Liver (tissue), 9 donors: ENCODE data around the gene ST6GALNAC3. TPM values are rescaled to one million over a fixed set of nuclear protein-coding genes. Genes with fewer than 3 reads are reported as not detected.

Experiments
- DNase-seq: peaks from one replicate; pipeline ENCODE4 v3.0.0-alpha.2; 2017; ENCODE audit warnings: low spot score
- H3K27ac ChIP-seq, 2 donors: one replicate each; pipeline ENCODE4 v1.7.0; 2013; ENCODE audit warnings: inconsistent platforms in 2 of 2, low read length in 2 of 2, control low read depth in 1 of 2, low read depth in 1 of 2, mild to moderate bottlenecking in 1 of 2
- H3K27me3 ChIP-seq, 4 donors: one replicate each; pipeline versions ENCODE4 v1.6.1 to v1.7.0; 2013; ENCODE audit warnings: low read length in 3 of 4, inconsistent platforms in 1 of 4, mild to moderate bottlenecking in 1 of 4, moderate library complexity in 1 of 4; ENCODE audit not compliant: control insufficient read depth in 4 of 4, insufficient read depth in 4 of 4
- H3K36me3 ChIP-seq, 4 donors: one replicate each; pipeline versions ENCODE4 v1.6.1 to v1.7.0; 2013; ENCODE audit warnings: low read length in 3 of 4, mild to moderate bottlenecking in 3 of 4, low read depth in 1 of 4, moderate library complexity in 1 of 4; ENCODE audit not compliant: control insufficient read depth in 4 of 4, insufficient read depth in 3 of 4
- H3K4me1 ChIP-seq, 4 donors: one replicate each; pipeline versions ENCODE4 v1.6.1 to v1.7.0; 2013; ENCODE audit warnings: low read length in 3 of 4, mild to moderate bottlenecking in 3 of 4, moderate library complexity in 1 of 4; ENCODE audit not compliant: control insufficient read depth in 4 of 4, insufficient read depth in 4 of 4
- H3K4me3 ChIP-seq, 3 donors: one replicate each; pipeline versions ENCODE4 v1.6.1 to v1.7.0; 2013; ENCODE audit warnings: low read length in 3 of 3, control low read depth in 1 of 3, low read depth in 1 of 3, mild to moderate bottlenecking in 1 of 3
- H3K9ac ChIP-seq, 2 donors: one replicate each; pipeline ENCODE4 v1.7.0; 2013; ENCODE audit warnings: low read length in 2 of 2, mild to moderate bottlenecking in 2 of 2, moderate library complexity in 2 of 2, control low read depth in 1 of 2, low read depth in 1 of 2
- H3K9me3 ChIP-seq, 4 donors: one replicate each; pipeline versions ENCODE4 v1.6.1 to v1.7.0; 2013; ENCODE audit warnings: low read length in 3 of 4; ENCODE audit not compliant: control insufficient read depth in 4 of 4
- EGR1 ChIP-seq, 2 donors: IDR thresholded peaks; 2 replicates each; pipeline ENCODE4 v1.6.1; 2016 to 2018; ENCODE audit warnings: antibody characterized with exemption in 2 of 2, low read depth in 2 of 2
- FOXA1 ChIP-seq: IDR thresholded peaks from 2 replicates; pipeline ENCODE4 v1.6.1; 2016; ENCODE audit warnings: antibody characterized with exemption
- FOXA2 ChIP-seq: IDR thresholded peaks from 2 replicates; pipeline ENCODE4 v1.6.1; 2016; ENCODE audit warnings: antibody characterized with exemption
- GABPA ChIP-seq, 2 donors: IDR thresholded peaks in 1 of 2; conservative IDR thresholded peaks in 1 of 2; 2 replicates each; pipeline ENCODE4 v1.6.1; 2016; ENCODE audit warnings: antibody characterized with exemption in 2 of 2, mild to moderate bottlenecking in 1 of 2, moderate library complexity in 1 of 2
- HNF4A ChIP-seq, 2 donors: conservative IDR thresholded peaks; 2 replicates each; pipeline ENCODE4 v1.6.1; 2016; ENCODE audit warnings: antibody characterized with exemption in 2 of 2, mild to moderate bottlenecking in 2 of 2
- HNF4G ChIP-seq: IDR thresholded peaks from 2 replicates; pipeline ENCODE4 v1.6.1; 2016; ENCODE audit warnings: antibody characterized with exemption
- JUND ChIP-seq, 2 donors: IDR thresholded peaks; 2 replicates each; pipeline ENCODE4 v1.6.1; 2016; ENCODE audit warnings: antibody characterized with exemption in 2 of 2
- NR2F2 ChIP-seq: IDR thresholded peaks from 2 replicates; pipeline ENCODE4 v1.6.1; 2016; ENCODE audit warnings: antibody characterized with exemption
- RAD21 ChIP-seq, 2 donors: IDR thresholded peaks; 2 replicates each; pipeline ENCODE4 v1.6.1; 2016; ENCODE audit warnings: antibody characterized with exemption in 2 of 2, mild to moderate bottlenecking in 2 of 2
- SP1 ChIP-seq: IDR thresholded peaks from 2 replicates; pipeline ENCODE4 v1.6.1; 2018; ENCODE audit warnings: antibody characterized with exemption, mild to moderate bottlenecking
- TAF1 ChIP-seq: conservative IDR thresholded peaks from 2 replicates; pipeline ENCODE4 v1.6.1; 2016; ENCODE audit warnings: antibody characterized with exemption, mild to moderate bottlenecking
- YY1 ChIP-seq: IDR thresholded peaks from 2 replicates; pipeline ENCODE4 v1.6.1; 2016; ENCODE audit warnings: antibody characterized with exemption, mild to moderate bottlenecking
- WGBS: extraction: QIAGEN DNeasy Blood & Tissue Kit; methylation state at CpG from one replicate; pipeline ENCODE4 v1.1.7; 2013; 5-methylcytosine and 5-hydroxymethylcytosine counted together
- polyA plus RNA-seq, 2 donors: library from polyadenylated mRNA; stranded (reverse) in 1 of 2; unstranded in 1 of 2; fragments of 200-250 nt in 1 of 2; fragments of >200 nt in 1 of 2; fragmentation: Nextera tagmentation in 1 of 2; extraction: Ambion mirVana in 1 of 2; gene quantifications; one replicate each; pipeline versions ENCODE4 v1.2.1 to v1.2.3, GENCODE V29; 2013 to 2015
- total RNA-seq, 2 donors: library from RNA; depleted of rRNA; stranded (reverse); fragments of >200 nt; gene quantifications; one replicate each; pipeline ENCODE4 v1.2.3, GENCODE V29; 2014
- TF ChIP-seq, protein P1 (sequence below): IDR thresholded peaks from 2 replicates; pipeline ENCODE4 v1.6.1; 2016; ENCODE audit warnings: antibody characterized with exemption
- TF ChIP-seq, protein P2 (sequence below): IDR thresholded peaks from 2 replicates; pipeline ENCODE4 v1.6.1; 2016; ENCODE audit warnings: antibody characterized with exemption
- TF ChIP-seq, protein P3 (sequence below): IDR thresholded peaks from 2 replicates; pipeline ENCODE4 v1.6.1; 2016; ENCODE audit warnings: antibody characterized with exemption
- TF ChIP-seq, protein P4 (sequence below): fragments of 150-350 bp; IDR thresholded peaks from 2 replicates; pipeline ENCODE4 v1.5.1; 2017; ENCODE audit warnings: improper control_type of control experiment, low read depth, low read length; ENCODE audit not compliant: missing input control
- TF ChIP-seq, protein P5 (sequence below): IDR thresholded peaks from 2 replicates; pipeline ENCODE4 v1.6.1; 2016; ENCODE audit warnings: antibody characterized with exemption, mild to moderate bottlenecking
- donor health status: healthy.
- donor health status: healthy.
- donor health status: healthy.
- donor health status: healthy.
- donor health status: healthy.

The ST6GALNAC3 gene
- total and polyA plus RNA-seq, 4 donors = 1.2 to 5.0 (median 3.2) TPM

DNA sequence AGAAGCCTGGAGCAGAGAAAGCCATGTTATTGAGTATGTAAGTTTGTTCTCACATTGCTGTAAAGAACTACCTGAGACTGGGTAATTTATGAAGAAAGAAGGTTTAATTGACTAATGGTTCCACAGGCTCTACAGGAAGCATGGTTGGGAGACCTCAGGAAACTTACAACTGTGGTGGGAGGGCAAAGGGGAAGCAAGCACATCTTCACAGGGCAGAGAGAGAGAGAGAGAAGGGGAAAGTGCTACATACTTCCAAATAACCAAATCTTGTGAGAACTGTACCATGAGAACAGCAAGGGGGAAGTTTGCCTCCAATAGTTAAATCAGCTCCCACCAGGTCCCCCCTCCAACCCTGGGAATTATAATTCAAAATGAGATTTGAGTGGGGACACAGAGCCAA lies 302.7 kb downstream of the ST6GALNAC3 start:
- Histone ChIP-seq H3K4me3 (no peak overlapping the region), H3K36me3 (no peaks in the 10 kb centered on the region), H3K4me1 (no peaks in the 10 kb centered on the region)

DNA sequence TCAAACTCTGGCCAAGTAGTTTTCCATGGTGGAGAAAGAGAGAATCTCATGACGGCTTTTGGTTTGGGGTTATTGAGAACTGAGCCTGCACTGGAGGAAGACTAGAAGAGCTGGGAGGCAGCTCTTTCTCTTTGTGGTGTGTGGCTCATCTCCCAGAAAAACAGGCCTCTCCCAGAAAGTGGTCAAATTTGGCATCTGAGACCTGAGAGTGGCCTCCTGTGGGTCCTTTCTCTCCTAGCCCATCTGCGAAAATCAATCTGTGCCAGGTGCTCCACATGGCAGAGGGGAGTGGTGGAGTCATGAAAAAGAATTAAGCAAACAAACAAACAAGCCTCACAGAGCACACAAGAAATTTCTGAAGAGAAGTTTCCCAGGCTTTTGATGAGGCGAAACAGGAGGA lies 305.0 kb downstream of the ST6GALNAC3 start:
- Histone ChIP-seq H3K27me3 (no peaks in the 10 kb centered on the region), H3K9me3 (no peaks in the 10 kb centered on the region), H3K27ac (no peak overlapping the region), H3K36me3 (no peaks in the 10 kb centered on the region), H3K4me1 (no peaks in the 10 kb centered on the region), H3K9ac (no peak overlapping the region), H3K4me3 (no peak overlapping the region)
- DNase-seq = no peak
- 85% methylated on average over 3 of the region's 3 CpGs for WGBS
- TF ChIP-seq, protein P1, sequence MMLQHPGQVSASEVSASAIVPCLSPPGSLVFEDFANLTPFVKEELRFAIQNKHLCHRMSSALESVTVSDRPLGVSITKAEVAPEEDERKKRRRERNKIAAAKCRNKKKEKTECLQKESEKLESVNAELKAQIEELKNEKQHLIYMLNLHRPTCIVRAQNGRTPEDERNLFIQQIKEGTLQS = no peak
- TF ChIP-seq HNF4A (conservative IDR thresholded peaks at IDR 0.05) (no peak), EGR1 (IDR thresholded peaks at IDR 0.05; ENCODE audit: low read depth in 2 of 2) (no peak), YY1 (no peak), JUND (IDR thresholded peaks at IDR 0.05) (no peak), GABPA (IDR thresholded peaks at IDR 0.05 in 1 of 2, conservative IDR thresholded peaks at IDR 0.05 in 1 of 2) (no peak), NR2F2 (no peak), SP1 (no peak), RAD21 (IDR thresholded peaks at IDR 0.05) (no peak), TAF1 (no peak), HNF4G (no peak), FOXA2 (no peak), FOXA1 (no peak)
- TF ChIP-seq, protein P2, sequence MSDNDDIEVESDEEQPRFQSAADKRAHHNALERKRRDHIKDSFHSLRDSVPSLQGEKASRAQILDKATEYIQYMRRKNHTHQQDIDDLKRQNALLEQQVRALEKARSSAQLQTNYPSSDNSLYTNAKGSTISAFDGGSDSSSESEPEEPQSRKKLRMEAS = no peak
- TF ChIP-seq, protein P3, sequence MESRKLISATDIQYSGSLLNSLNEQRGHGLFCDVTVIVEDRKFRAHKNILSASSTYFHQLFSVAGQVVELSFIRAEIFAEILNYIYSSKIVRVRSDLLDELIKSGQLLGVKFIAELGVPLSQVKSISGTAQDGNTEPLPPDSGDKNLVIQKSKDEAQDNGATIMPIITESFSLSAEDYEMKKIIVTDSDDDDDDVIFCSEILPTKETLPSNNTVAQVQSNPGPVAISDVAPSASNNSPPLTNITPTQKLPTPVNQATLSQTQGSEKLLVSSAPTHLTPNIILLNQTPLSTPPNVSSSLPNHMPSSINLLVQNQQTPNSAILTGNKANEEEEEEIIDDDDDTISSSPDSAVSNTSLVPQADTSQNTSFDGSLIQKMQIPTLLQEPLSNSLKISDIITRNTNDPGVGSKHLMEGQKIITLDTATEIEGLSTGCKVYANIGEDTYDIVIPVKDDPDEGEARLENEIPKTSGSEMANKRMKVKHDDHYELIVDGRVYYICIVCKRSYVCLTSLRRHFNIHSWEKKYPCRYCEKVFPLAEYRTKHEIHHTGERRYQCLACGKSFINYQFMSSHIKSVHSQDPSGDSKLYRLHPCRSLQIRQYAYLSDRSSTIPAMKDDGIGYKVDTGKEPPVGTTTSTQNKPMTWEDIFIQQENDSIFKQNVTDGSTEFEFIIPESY = no peak

More for the DNA sequence above, 302.7 kb downstream of the ST6GALNAC3 start:
- Histone ChIP-seq H3K9me3 (no peaks in the 10 kb centered on the region), H3K9ac (no peak overlapping the region), H3K27ac (no peak overlapping the region), H3K27me3 (no peaks in the 10 kb centered on the region)
- DNase-seq = no peak
- TF ChIP-seq SP1 = no peak
- TF ChIP-seq, protein P4, sequence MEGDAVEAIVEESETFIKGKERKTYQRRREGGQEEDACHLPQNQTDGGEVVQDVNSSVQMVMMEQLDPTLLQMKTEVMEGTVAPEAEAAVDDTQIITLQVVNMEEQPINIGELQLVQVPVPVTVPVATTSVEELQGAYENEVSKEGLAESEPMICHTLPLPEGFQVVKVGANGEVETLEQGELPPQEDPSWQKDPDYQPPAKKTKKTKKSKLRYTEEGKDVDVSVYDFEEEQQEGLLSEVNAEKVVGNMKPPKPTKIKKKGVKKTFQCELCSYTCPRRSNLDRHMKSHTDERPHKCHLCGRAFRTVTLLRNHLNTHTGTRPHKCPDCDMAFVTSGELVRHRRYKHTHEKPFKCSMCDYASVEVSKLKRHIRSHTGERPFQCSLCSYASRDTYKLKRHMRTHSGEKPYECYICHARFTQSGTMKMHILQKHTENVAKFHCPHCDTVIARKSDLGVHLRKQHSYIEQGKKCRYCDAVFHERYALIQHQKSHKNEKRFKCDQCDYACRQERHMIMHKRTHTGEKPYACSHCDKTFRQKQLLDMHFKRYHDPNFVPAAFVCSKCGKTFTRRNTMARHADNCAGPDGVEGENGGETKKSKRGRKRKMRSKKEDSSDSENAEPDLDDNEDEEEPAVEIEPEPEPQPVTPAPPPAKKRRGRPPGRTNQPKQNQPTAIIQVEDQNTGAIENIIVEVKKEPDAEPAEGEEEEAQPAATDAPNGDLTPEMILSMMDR = no peak
- TF ChIP-seq TAF1 = no peak
- TF ChIP-seq, protein P5, sequence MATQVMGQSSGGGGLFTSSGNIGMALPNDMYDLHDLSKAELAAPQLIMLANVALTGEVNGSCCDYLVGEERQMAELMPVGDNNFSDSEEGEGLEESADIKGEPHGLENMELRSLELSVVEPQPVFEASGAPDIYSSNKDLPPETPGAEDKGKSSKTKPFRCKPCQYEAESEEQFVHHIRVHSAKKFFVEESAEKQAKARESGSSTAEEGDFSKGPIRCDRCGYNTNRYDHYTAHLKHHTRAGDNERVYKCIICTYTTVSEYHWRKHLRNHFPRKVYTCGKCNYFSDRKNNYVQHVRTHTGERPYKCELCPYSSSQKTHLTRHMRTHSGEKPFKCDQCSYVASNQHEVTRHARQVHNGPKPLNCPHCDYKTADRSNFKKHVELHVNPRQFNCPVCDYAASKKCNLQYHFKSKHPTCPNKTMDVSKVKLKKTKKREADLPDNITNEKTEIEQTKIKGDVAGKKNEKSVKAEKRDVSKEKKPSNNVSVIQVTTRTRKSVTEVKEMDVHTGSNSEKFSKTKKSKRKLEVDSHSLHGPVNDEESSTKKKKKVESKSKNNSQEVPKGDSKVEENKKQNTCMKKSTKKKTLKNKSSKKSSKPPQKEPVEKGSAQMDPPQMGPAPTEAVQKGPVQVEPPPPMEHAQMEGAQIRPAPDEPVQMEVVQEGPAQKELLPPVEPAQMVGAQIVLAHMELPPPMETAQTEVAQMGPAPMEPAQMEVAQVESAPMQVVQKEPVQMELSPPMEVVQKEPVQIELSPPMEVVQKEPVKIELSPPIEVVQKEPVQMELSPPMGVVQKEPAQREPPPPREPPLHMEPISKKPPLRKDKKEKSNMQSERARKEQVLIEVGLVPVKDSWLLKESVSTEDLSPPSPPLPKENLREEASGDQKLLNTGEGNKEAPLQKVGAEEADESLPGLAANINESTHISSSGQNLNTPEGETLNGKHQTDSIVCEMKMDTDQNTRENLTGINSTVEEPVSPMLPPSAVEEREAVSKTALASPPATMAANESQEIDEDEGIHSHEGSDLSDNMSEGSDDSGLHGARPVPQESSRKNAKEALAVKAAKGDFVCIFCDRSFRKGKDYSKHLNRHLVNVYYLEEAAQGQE = no peak
- no peak for TF ChIP-seq FOXA1
- TF ChIP-seq YY1 = no peak
- TF ChIP-seq, protein P3 = no peak
- TF ChIP-seq HNF4A (conservative IDR thresholded peaks at IDR 0.05) = no peak
- TF ChIP-seq HNF4G = no peak
- TF ChIP-seq NR2F2 = no peak
